Medulla oblongata (tissue), 1 donor: Measurements from ENCODE around the gene OR2D2.
"Not testable (repeated sequence)": the region's sequence is repeated elsewhere in the genome, so short reads cannot be mapped to it uniquely, and the experiment has no call there.

ENCODE experiments used
- DNase-seq: peaks from one replicate; pipeline ENCODE4 v3.0.0-alpha.2; 2015; ENCODE audit errors: extremely low spot score

Gene OR2D2

GRCh38 chr11:6892400-6892799 lies at the start of gene OR2D2:
Gene OR2D2 (minus strand): TSS chr11:6892500. CDS start chr11:6892500, 0 bp downstream.
- no peak for DNase-seq

- DNase-seq, result no peak
Measured at GRCh38 chr11:6941970-6942369, 49.7 kb upstream of the OR2D2 start.

- no peak for DNase-seq
Measured at GRCh38 chr11:6932145-6932544, 39.8 kb upstream of the OR2D2 start.

GRCh38 chr11:6931146-6931713 lies 38.9 kb upstream of the OR2D2 start:
- no peak for DNase-seq

DNA sequence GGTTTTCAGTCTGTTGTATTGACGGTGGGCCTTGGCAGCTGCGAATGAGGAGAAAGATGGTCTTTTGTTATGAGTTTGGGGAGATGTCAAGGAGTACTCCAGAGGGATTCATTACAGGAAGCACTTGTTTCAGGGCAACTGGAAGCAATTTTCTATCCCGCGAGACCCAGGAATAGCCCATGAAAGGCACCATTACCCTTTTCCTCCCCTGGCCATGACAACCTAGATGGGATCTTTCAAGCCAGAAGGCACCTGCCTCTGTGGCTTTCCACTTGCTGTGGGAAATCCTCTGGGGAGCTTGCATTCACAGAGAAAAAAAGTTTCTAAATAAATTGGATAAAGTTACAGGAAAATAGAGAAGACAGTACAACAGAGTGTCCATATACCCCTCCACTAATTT lies 36.6 kb upstream of the OR2D2 start:
- DNase-seq, result no peak

- no peak for DNase-seq
Measured at GRCh38 chr11:6927030-6927617, 34.8 kb upstream of the OR2D2 start.

- DNase-seq, result peak; percentile 2
Measured at GRCh38 chr11:6926208-6927029, 34.1 kb upstream of the OR2D2 start, which contains the start of gene ZNF215. Gene ZNF215 (plus strand): TSS chr11:6926426. CDS start chr11:6932273, 5,847 bp downstream.

- DNase-seq, result no peak
Measured at GRCh38 chr11:6925636-6926207, 33.4 kb upstream of the OR2D2 start.

DNA sequence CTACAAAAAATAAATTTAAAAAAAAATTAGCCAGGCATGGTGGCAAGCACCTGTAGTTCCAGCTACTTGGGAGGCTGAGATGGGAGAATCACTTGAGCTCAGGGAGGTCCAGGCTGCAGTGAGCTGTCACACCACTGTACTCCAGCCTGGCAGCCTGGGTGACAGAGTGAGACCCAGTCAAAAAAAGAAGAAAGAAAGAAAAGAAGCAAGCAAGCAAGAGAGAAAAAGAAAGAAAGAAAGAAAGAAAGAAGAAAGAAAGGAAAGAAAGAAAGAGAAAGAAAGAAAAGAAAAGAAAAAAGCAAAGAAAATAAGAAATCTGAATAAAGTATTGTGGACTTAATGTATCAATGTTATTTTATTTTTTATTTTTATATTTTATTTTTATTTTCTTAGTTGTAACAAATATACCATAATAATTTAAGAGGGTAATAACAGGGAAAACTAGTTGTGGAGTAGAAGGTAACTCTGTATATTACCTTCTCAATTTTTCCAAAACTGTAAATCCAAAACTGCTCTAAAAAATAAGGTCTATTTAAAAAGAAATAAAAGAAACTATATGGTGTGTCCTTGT lies 32.8 kb upstream of the OR2D2 start:
- DNase-seq, result no peak

DNA sequence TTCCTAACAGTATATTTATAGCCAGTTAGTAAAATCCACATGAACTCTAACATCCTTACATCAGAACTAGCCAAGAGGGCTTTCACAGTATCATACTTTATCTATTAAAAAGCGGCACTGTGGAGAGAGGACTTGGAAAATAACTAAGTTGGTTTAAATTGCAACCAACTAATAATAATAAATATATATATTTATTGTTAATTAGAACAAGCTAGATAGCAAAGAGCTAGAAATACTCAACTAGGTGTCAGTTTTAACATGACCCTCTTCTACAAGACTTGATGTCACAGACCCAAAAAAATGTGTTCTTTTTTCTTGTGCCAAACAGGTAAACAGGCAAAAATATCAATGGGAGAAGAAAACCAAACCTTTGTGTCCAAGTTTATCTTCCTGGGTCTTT lies 28.4 kb upstream of the OR2D2 start, which contains the start of gene OR2D3:
TSS of gene OR2D3 (plus strand) at position 301 of the 400 bp plus-strand sequence. CDS start at position 301, 0 bp downstream.
- no peak for DNase-seq

DNA sequence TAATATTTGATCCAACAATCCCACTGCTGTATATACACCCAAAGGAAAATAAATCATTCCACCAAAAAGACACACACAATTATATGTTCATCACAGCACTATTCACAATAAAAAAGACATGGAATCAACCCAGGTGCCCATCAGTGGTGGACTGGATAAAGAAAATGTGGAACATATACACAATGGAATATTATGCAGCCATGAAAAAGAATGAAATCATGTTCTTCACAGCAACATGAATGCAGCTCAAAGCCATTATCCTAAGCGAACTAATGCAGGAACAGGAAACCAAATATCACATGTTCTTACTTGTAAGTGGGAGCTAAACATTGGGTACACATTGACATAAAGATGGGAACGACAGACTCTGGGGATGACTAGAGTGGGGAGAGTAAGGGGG lies 27.4 kb upstream of the OR2D2 start:
- DNase-seq, result no peak

- DNase-seq, result no peak
Measured at GRCh38 chr11:6911948-6912347, 19.6 kb upstream of the OR2D2 start.

- no peak for DNase-seq
Measured at GRCh38 chr11:6911378-6911777, 19.1 kb upstream of the OR2D2 start.

DNA sequence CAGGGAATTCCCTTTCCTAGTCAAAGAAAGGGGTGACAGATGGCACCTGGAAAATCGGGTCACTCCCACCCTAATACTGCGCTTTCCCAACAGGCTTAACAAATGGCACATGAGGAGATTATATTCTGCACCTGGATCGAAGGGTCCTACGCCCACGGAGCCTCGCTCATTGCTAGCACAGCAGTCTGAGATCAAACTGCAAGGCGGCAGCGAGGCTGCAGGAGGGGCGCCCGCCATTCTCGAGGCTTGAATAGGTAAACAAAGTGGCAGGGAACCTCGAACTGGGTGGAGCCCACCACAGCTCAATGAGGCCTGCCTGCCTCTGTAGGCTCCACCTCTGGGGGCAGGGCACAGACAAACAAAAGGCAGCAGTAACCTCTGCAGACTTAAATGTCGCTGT lies 12.5 kb upstream of the OR2D2 start:
- DNase-seq, result not testable (repeated sequence)

DNA sequence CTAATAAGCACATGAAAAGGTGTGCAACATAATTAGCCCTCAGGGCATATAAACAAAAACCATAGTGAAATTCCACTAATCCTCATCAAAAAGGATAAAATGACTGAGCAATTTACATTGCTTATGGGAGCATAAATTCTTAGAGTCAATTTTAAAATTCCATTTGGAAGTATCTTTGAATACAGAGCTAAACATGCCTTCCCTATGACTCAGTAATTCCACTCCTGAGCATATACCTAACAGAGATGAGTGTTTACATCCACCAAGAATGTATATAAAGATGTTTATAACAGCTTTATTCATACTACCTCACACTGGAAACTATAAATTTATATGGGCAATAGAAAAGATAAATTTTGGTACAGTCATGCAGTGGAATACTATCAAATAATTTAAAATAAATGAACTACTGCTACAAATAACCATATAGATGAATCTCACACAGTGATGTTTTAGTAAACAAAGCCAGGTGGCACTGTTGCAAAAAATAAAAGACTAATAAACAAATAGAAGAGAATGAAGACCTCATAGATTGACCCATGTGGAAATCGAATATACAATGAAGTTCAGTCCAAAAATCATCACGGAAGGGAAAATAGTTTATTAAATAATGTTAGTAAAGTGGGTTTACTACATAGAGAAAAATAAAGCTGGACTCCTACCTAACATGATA lies 8.2 kb upstream of the OR2D2 start:
- DNase-seq, result no peak

- DNase-seq, result no peak
Measured at GRCh38 chr11:6898911-6899310, 6.6 kb upstream of the OR2D2 start.

DNA sequence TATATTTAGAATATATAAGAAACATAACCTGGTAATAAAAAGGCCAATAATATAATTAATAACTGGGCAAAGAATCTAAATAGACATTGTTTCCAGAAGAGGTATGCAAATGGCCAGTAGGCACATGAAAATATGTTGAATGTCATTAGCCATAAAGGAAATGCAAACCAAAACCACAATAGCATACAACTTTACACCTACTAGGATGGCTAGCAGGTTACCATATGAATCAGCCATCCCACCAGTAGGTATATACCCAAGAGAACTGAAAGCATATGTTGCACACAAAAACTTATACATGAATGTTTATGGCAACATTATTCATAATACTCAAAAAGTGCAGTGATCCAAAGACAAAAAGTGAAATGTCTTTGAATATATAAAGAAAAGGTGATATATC lies 2.7 kb upstream of the OR2D2 start:
- no peak for DNase-seq

DNA sequence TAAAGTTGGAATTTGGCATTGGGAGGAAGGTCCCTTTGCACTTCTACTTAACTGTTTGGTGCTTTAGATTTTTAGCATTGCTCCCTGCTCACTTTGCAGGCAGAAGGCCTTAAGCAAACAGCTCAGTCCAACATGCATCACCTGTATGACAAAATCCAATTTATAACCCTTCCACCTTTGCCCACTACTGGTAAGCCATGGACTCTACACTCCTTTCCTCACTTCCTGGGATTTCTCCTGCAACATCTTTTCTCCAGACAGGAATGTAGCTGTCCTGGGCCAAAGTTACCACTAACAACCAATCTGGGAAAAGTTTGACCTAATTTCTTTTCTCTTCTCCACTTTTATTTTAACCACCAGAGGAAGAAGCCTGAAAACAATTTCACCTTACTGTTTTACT lies 1.8 kb upstream of the OR2D2 start:
- DNase-seq, result no peak

DNA sequence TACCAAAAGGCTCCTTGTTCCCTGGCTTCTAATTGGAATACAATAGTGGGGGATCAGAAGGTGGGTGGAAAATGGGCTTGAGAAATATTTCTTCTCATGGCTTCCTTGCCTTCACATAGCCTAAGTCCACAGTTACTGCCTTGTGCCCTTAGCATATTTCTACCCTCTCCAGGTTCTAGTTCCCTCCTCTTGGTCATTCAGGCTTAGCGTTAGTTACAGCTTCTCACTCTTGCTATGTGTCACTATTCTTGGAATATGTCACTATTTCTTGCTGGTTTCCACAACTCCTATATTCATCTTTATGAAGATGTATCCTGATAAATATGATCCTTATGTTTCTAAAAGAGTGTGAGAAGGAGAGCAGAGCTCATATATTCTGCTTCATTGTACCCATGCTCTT lies 2.5 kb downstream of the OR2D2 start:
- DNase-seq, result no peak

GRCh38 chr11:6888830-6889229 lies 3.5 kb downstream of the OR2D2 start:
- DNase-seq, result no peak

- DNase-seq, result not testable (repeated sequence)
Measured at GRCh38 chr11:6887711-6888110, 4.6 kb downstream of the OR2D2 start.

DNA sequence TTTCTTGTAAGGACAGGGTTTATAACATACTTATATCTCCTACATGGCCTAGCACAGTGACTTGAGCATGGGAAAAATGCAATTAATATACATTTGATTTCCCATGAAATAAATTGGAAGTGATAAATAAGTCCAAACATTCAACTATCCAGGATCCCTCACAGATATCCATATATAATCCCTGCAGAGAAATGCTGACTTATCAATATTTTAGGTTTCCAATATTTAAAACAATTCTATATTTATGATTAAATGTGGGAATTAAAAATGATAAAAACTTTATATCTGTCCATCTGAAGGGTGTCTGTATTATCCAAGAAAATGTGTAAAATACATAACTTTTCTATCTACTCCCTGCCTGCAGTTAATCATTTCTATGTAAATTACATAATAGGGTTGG lies 9.5 kb downstream of the OR2D2 start:
- no peak for DNase-seq
